ENCODE measurements around the gene PLA2G4D.

PLA2G4D gene

GRCh38 chr15:42042602-42043400 is 51.6 kb downstream of the PLA2G4D start:
- H3K27me3 ChIP-seq (ENCODE audit: control insufficient read depth in 1 of 2, insufficient read depth in 2 of 2, low read length in 2 of 2), result no peaks in the 10 kb centered on the region
- no peak overlapping the region for H3K4me3 ChIP-seq (ENCODE audit: low read depth in 1 of 2, low read length in 2 of 2)
- H3K9ac ChIP-seq (ENCODE audit: low read depth in 1 of 2, low read length in 2 of 2), result no peak overlapping the region
- no peaks in the 10 kb centered on the region for H3K4me1 ChIP-seq (ENCODE audit: control insufficient read depth in 1 of 2, insufficient read depth in 2 of 2, low read length in 2 of 2)
- no peaks in the 10 kb centered on the region for H3K9me3 ChIP-seq (ENCODE audit: control insufficient read depth in 1 of 2, low read length in 2 of 2)
- H3K27ac ChIP-seq (ENCODE audit: low read depth, low read length), result no peak overlapping the region
- no peaks in the 10 kb centered on the region for H3K36me3 ChIP-seq (ENCODE audit: control insufficient read depth in 1 of 2, insufficient read depth in 2 of 2, low read length in 2 of 2)

GRCh38 chr15:42038401-42038800 is 56.0 kb downstream of the PLA2G4D start:
- Histone ChIP-seq H3K9me3 (ENCODE audit: control insufficient read depth in 1 of 2, low read length in 2 of 2) (no peaks in the 10 kb centered on the region), H3K4me3 (ENCODE audit: low read depth in 1 of 2, low read length in 2 of 2) (no peak overlapping the region), H3K36me3 (ENCODE audit: control insufficient read depth in 1 of 2, insufficient read depth in 2 of 2, low read length in 2 of 2) (no peaks in the 10 kb centered on the region), H3K27ac (ENCODE audit: low read depth, low read length) (no peak overlapping the region), H3K4me1 (ENCODE audit: control insufficient read depth in 1 of 2, insufficient read depth in 2 of 2, low read length in 2 of 2) (no peaks in the 10 kb centered on the region), H3K9ac (ENCODE audit: low read depth in 1 of 2, low read length in 2 of 2) (no peak overlapping the region), H3K27me3 (ENCODE audit: control insufficient read depth in 1 of 2, insufficient read depth in 2 of 2, low read length in 2 of 2) (no peaks in the 10 kb centered on the region)

GRCh38 chr15:42037656-42038055 is 56.7 kb downstream of the PLA2G4D start:
- peaks cover 0 to 3% of the 10 kb centered on the region in 2 donors for H3K4me1 ChIP-seq (ENCODE audit: control insufficient read depth in 1 of 2, insufficient read depth in 2 of 2, low read length in 2 of 2)
- H3K27ac ChIP-seq (ENCODE audit: low read depth, low read length), result no peak overlapping the region
- H3K9me3 ChIP-seq (ENCODE audit: control insufficient read depth in 1 of 2, low read length in 2 of 2), result no peaks in the 10 kb centered on the region
- H3K9ac ChIP-seq (ENCODE audit: low read depth in 1 of 2, low read length in 2 of 2), result no peak overlapping the region
- no peak overlapping the region for H3K4me3 ChIP-seq (ENCODE audit: low read depth in 1 of 2, low read length in 2 of 2)
- H3K27me3 ChIP-seq (ENCODE audit: control insufficient read depth in 1 of 2, insufficient read depth in 2 of 2, low read length in 2 of 2), result no peaks in the 10 kb centered on the region
- no peaks in the 10 kb centered on the region for H3K36me3 ChIP-seq (ENCODE audit: control insufficient read depth in 1 of 2, insufficient read depth in 2 of 2, low read length in 2 of 2)

GRCh38 chr15:42036966-42037365 is 57.4 kb downstream of the PLA2G4D start:
- Histone ChIP-seq H3K4me1 (ENCODE audit: control insufficient read depth in 1 of 2, insufficient read depth in 2 of 2, low read length in 2 of 2) (peaks cover 0 to 3% of the 10 kb centered on the region in 2 donors), H3K27ac (ENCODE audit: low read depth, low read length) (no peak overlapping the region), H3K27me3 (ENCODE audit: control insufficient read depth in 1 of 2, insufficient read depth in 2 of 2, low read length in 2 of 2) (no peaks in the 10 kb centered on the region), H3K9me3 (ENCODE audit: control insufficient read depth in 1 of 2, low read length in 2 of 2) (peaks cover 0 to 3% of the 10 kb centered on the region in 2 donors), H3K9ac (ENCODE audit: low read depth in 1 of 2, low read length in 2 of 2) (no peak overlapping the region), H3K4me3 (ENCODE audit: low read depth in 1 of 2, low read length in 2 of 2) (no peak overlapping the region), H3K36me3 (ENCODE audit: control insufficient read depth in 1 of 2, insufficient read depth in 2 of 2, low read length in 2 of 2) (no peaks in the 10 kb centered on the region)

GRCh38 chr15:42036112-42036905 is 58.1 kb downstream of the PLA2G4D start:
- Histone ChIP-seq H3K36me3 (ENCODE audit: control insufficient read depth in 1 of 2, insufficient read depth in 2 of 2, low read length in 2 of 2) (no peaks in the 10 kb centered on the region), H3K27me3 (ENCODE audit: control insufficient read depth in 1 of 2, insufficient read depth in 2 of 2, low read length in 2 of 2) (no peaks in the 10 kb centered on the region), H3K4me1 (ENCODE audit: control insufficient read depth in 1 of 2, insufficient read depth in 2 of 2, low read length in 2 of 2) (peaks cover 0 to 3% of the 10 kb centered on the region in 2 donors), H3K9ac (ENCODE audit: low read depth in 1 of 2, low read length in 2 of 2) (no peak overlapping the region), H3K9me3 (ENCODE audit: control insufficient read depth in 1 of 2, low read length in 2 of 2) (peaks cover 0 to 5% of the 10 kb centered on the region in 2 donors), H3K27ac (ENCODE audit: low read depth, low read length) (no peak overlapping the region), H3K4me3 (ENCODE audit: low read depth in 1 of 2, low read length in 2 of 2) (no peak overlapping the region)

GRCh38 chr15:42035435-42035761 is 59.0 kb downstream of the PLA2G4D start:
- no peaks in the 10 kb centered on the region for H3K36me3 ChIP-seq (ENCODE audit: control insufficient read depth in 1 of 2, insufficient read depth in 2 of 2, low read length in 2 of 2)
- no peak overlapping the region for H3K9ac ChIP-seq (ENCODE audit: low read depth in 1 of 2, low read length in 2 of 2)
- no peak overlapping the region for H3K27ac ChIP-seq (ENCODE audit: low read depth, low read length)
- no peak overlapping the region for H3K4me3 ChIP-seq (ENCODE audit: low read depth in 1 of 2, low read length in 2 of 2)
- no peaks in the 10 kb centered on the region for H3K27me3 ChIP-seq (ENCODE audit: control insufficient read depth in 1 of 2, insufficient read depth in 2 of 2, low read length in 2 of 2)
- peaks cover 0 to 5% of the 10 kb centered on the region in 2 donors for H3K9me3 ChIP-seq (ENCODE audit: control insufficient read depth in 1 of 2, low read length in 2 of 2)
- peaks cover 0 to 3% of the 10 kb centered on the region in 2 donors for H3K4me1 ChIP-seq (ENCODE audit: control insufficient read depth in 1 of 2, insufficient read depth in 2 of 2, low read length in 2 of 2)

GRCh38 chr15:42034628-42035434 is 59.5 kb downstream of the PLA2G4D start:
- no peak overlapping the region for H3K27ac ChIP-seq (ENCODE audit: low read depth, low read length)
- H3K27me3 ChIP-seq (ENCODE audit: control insufficient read depth in 1 of 2, insufficient read depth in 2 of 2, low read length in 2 of 2), result no peaks in the 10 kb centered on the region
- H3K9ac ChIP-seq (ENCODE audit: low read depth in 1 of 2, low read length in 2 of 2), result no peak overlapping the region
- H3K4me1 ChIP-seq (ENCODE audit: control insufficient read depth in 1 of 2, insufficient read depth in 2 of 2, low read length in 2 of 2), result peaks cover 0 to 3% of the 10 kb centered on the region in 2 donors
- H3K4me3 ChIP-seq (ENCODE audit: low read depth in 1 of 2, low read length in 2 of 2), result no peak overlapping the region
- no peaks in the 10 kb centered on the region for H3K36me3 ChIP-seq (ENCODE audit: control insufficient read depth in 1 of 2, insufficient read depth in 2 of 2, low read length in 2 of 2)
- peaks cover 0 to 5% of the 10 kb centered on the region in 2 donors for H3K9me3 ChIP-seq (ENCODE audit: control insufficient read depth in 1 of 2, low read length in 2 of 2)

- H3K4me3 ChIP-seq (ENCODE audit: low read depth in 1 of 2, low read length in 2 of 2), result no peak overlapping the region
- no peak overlapping the region for H3K27ac ChIP-seq (ENCODE audit: low read depth, low read length)
- H3K9me3 ChIP-seq (ENCODE audit: control insufficient read depth in 1 of 2, low read length in 2 of 2), result peaks cover 0 to 5% of the 10 kb centered on the region in 2 donors
- no peak overlapping the region for H3K9ac ChIP-seq (ENCODE audit: low read depth in 1 of 2, low read length in 2 of 2)
- H3K27me3 ChIP-seq (ENCODE audit: control insufficient read depth in 1 of 2, insufficient read depth in 2 of 2, low read length in 2 of 2), result no peaks in the 10 kb centered on the region
- H3K4me1 ChIP-seq (ENCODE audit: control insufficient read depth in 1 of 2, insufficient read depth in 2 of 2, low read length in 2 of 2), result peaks cover 0 to 3% of the 10 kb centered on the region in 2 donors
- H3K36me3 ChIP-seq (ENCODE audit: control insufficient read depth in 1 of 2, insufficient read depth in 2 of 2, low read length in 2 of 2), result no peaks in the 10 kb centered on the region
Measured at GRCh38 chr15:42033214-42033873, 61.0 kb downstream of the PLA2G4D start.

GRCh38 chr15:42032376-42033213 is 61.8 kb downstream of the PLA2G4D start:
- Histone ChIP-seq H3K9ac (ENCODE audit: low read depth in 1 of 2, low read length in 2 of 2) (no peak overlapping the region), H3K9me3 (ENCODE audit: control insufficient read depth in 1 of 2, low read length in 2 of 2) (peaks cover 0 to 5% of the 10 kb centered on the region in 2 donors), H3K27me3 (ENCODE audit: control insufficient read depth in 1 of 2, insufficient read depth in 2 of 2, low read length in 2 of 2) (no peaks in the 10 kb centered on the region), H3K4me3 (ENCODE audit: low read depth in 1 of 2, low read length in 2 of 2) (no peak overlapping the region), H3K27ac (ENCODE audit: low read depth, low read length) (no peak overlapping the region), H3K4me1 (ENCODE audit: control insufficient read depth in 1 of 2, insufficient read depth in 2 of 2, low read length in 2 of 2) (peaks cover 0 to 3% of the 10 kb centered on the region in 2 donors), H3K36me3 (ENCODE audit: control insufficient read depth in 1 of 2, insufficient read depth in 2 of 2, low read length in 2 of 2) (no peaks in the 10 kb centered on the region)

All from duodenal mucosa (tissue), 2 donors.